GM21423 (cell line): ENCODE measurements around the gene MISP.

ENCODE experiments used
- ATAC-seq: cut with Tn5 transposase; IDR thresholded peaks from one replicate; pipeline ENCODE4 v1.9.1; 2021; ENCODE audit warnings: mild to moderate bottlenecking, moderate library complexity; ENCODE audit not compliant: unreplicated experiment

MISP gene

DNA sequence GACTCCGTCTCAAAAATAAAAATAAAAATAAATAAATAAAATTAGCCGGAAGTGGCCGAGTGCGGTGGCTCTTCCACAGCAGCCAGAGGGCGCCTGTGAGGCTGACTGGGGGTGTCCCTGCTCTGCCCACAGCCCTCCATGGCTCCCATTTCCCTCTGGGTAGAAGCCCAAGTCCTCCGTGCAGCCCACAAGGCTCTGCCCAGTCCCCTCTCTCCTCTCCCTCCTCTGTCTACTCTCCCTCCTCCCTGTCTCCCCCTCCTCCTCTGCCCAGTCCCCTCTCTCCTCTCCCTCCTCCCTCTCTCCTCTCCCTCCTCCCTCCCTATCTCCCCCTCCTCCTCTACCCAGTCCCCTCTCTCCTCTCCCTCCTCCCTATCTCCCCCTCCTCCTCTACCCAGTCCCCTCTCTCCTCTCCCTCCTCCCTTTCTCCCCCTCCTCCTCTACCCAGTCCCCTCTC lies 20.4 kb downstream of the MISP start:
- ATAC-seq: no peak

DNA sequence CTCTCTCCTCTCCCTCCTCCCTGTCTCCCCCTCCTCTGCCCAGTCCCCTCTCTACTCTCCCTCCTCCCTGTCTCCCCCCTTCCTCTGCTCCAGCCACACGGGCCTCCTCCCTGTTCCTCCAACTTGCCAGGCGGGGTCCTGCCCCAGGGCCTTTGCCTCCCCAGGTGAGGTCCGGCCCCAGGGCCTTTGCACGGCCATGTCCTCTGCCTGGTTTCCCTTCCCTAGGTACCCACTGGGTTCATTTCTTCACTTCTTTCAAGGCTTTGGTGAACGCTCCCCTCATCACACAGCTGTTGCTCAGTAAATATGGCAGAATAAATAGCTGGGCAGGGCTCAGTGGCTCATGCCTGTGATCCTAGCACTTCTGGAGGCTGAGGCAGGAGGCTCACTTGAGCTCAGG lies 21.2 kb downstream of the MISP start:
- no peak for ATAC-seq

GRCh38 chr19:772730-773436 lies 22.0 kb downstream of the MISP start:
- no peak for ATAC-seq

- ATAC-seq: no peak
These were observed 25.6 kb downstream of the MISP start for GRCh38 chr19:776549-776948.

- ATAC-seq: no peak
These were observed 28.2 kb downstream of the MISP start for GRCh38 chr19:778910-779653.

DNA sequence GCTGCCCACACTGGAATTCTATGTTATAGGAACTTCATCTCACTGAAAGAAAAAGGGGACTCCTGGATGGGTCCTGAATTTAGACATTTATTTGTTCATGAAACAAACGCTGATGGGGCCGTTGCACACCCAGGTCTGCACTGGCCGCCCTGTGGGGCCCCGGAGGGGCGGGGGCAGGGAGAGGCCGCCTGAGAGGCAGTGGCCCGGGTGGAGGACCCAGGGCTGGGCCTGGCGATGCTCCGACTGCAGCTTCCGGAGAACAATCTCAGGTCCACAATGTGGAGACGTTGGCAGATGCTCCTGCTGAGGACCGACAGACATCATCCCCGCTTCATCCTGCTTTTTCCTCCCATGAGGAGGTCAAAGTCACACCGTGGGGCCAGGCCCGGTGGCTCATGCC lies 30.0 kb downstream of the MISP start:
- no peak for ATAC-seq

- ATAC-seq: no peak
These were observed 30.9 kb downstream of the MISP start for GRCh38 chr19:781800-782184.

GRCh38 chr19:782185-782877 lies 31.4 kb downstream of the MISP start:
- ATAC-seq: no peak

DNA sequence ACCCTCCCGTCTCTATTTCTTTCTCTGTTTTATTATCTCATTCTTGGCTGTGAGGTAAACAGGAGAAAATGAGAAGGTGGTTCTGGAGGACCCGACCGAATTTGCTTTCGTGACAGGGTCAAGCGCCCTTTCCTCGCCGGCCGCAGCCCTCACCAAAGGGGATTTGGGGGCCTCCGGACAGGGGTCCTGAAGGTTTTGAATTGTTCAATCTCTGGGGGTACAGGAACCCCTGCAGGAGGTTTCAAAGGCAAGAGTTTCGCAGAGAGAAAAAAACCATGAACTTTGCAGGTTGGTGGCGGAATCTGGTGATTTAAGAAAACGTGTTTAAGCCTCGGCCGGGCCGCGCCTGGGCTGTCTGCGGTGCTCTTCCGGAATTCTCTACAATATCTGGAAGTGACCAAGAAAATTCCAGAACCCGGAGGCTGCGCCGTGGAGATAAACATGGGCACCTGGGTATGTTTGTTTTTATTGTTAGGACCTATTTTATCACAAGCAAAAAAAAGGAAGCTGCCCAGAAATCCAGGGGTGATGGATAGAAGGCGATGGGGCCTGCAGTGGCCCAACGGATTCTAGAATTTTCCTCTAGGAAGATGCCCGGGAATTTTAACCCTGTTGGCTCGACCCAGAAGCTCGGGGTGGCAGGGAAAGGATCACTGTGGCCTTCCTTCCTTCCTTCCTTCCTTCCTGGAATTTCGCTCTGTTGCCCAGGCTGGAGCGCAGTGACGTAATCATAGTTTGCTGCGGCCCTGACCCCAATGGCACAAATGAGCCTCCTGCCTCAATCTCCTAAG lies 32.2 kb downstream of the MISP start:
- no peak for ATAC-seq

- ATAC-seq: no peak
These were observed 33.6 kb downstream of the MISP start for GRCh38 chr19:784541-784940.

- no peak for ATAC-seq
These were observed 36.6 kb downstream of the MISP start for GRCh38 chr19:787536-787935.

- no peak for ATAC-seq
These were observed 37.7 kb downstream of the MISP start for GRCh38 chr19:788686-788982.

- ATAC-seq: no peak
These were observed 38.2 kb downstream of the MISP start for GRCh38 chr19:788983-789700.

GRCh38 chr19:789701-790060 lies 38.8 kb downstream of the MISP start:
- no peak for ATAC-seq

- ATAC-seq: no peak
These were observed 40.2 kb downstream of the MISP start for GRCh38 chr19:791007-791566.

- no peak for ATAC-seq
These were observed 40.8 kb downstream of the MISP start for GRCh38 chr19:791567-792305.

- no peak for ATAC-seq
These were observed 41.5 kb downstream of the MISP start for GRCh38 chr19:792306-792885.

DNA sequence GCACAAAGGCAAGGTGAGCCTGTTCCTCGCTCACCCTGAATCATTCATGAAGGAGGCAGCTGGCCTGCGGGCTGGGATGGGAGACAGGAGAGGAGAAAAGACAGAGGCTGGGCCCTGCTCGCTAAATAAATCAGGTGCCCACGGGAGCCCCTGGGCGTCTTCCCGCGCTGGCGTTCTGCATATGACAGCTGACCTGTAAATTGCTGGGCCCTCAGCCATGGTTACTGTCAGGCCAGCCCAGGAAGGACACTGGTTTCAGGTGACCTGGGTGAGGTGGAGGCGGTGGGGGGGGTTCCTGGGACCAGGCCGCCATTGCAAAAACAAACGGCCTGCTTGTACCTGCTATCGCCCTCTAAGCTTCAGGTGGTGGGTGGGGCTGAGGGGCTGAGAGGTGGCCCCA lies 42.9 kb downstream of the MISP start:
- ATAC-seq: no peak

- no peak for ATAC-seq
These were observed 44.2 kb downstream of the MISP start for GRCh38 chr19:795073-795611.
